ENCODE measurements around the gene HEATR5B. TPM values are rescaled to one million over a fixed set of nuclear protein-coding genes. Genes with fewer than 3 reads are reported as not detected.

The HEATR5B gene
- total RNA-seq, 1 donor from 2014 or later, result 26.3 TPM

GRCh38 chr2:37102588-37102987 lies 18.4 kb upstream of the HEATR5B start:
- peaks cover 15% of the 10 kb centered on the region for H3K36me3 Mint-ChIP-seq (ENCODE audit: low read depth, unreplicated experiment)
- H3K27me3 Mint-ChIP-seq (ENCODE audit: unreplicated experiment), result no peaks in the 10 kb centered on the region
- no peak overlapping the region for H3K27ac Mint-ChIP-seq (ENCODE audit: unreplicated experiment)
- DNase-seq (ENCODE audit: low spot score), result no peak
- H3K4me1 Mint-ChIP-seq (ENCODE audit: unreplicated experiment), result no peaks in the 10 kb centered on the region
- H3K4me3 Mint-ChIP-seq (ENCODE audit: unreplicated experiment), result no peak overlapping the region
- no peaks in the 10 kb centered on the region for H3K9me3 Mint-ChIP-seq (ENCODE audit: unreplicated experiment)
- TF ChIP-seq CTCF (IDR thresholded peaks at IDR 0.05; ENCODE audit: unreplicated experiment), result no peak

GRCh38 chr2:37100054-37100453 lies 15.9 kb upstream of the HEATR5B start:
- H3K36me3 Mint-ChIP-seq (ENCODE audit: low read depth, unreplicated experiment), result peaks cover 3% of the 10 kb centered on the region
- no peak for DNase-seq (ENCODE audit: low spot score)
- H3K27me3 Mint-ChIP-seq (ENCODE audit: unreplicated experiment), result no peaks in the 10 kb centered on the region
- no peaks in the 10 kb centered on the region for H3K9me3 Mint-ChIP-seq (ENCODE audit: unreplicated experiment)
- TF ChIP-seq CTCF (IDR thresholded peaks at IDR 0.05; ENCODE audit: unreplicated experiment), result no peak
- H3K4me3 Mint-ChIP-seq (ENCODE audit: unreplicated experiment), result no peak overlapping the region
- no peak overlapping the region for H3K27ac Mint-ChIP-seq (ENCODE audit: unreplicated experiment)
- no peaks in the 10 kb centered on the region for H3K4me1 Mint-ChIP-seq (ENCODE audit: unreplicated experiment)

- H3K4me3 Mint-ChIP-seq (ENCODE audit: unreplicated experiment), result no peak overlapping the region
These were observed 14.4 kb upstream of the HEATR5B start for GRCh38 chr2:37098416-37099118.

GRCh38 chr2:37096568-37096967 lies 12.4 kb upstream of the HEATR5B start:
- Mint-ChIP-seq H3K27ac (ENCODE audit: unreplicated experiment) (no peak overlapping the region), H3K4me3 (ENCODE audit: unreplicated experiment) (no peak overlapping the region), H3K27me3 (ENCODE audit: unreplicated experiment) (no peaks in the 10 kb centered on the region), H3K4me1 (ENCODE audit: unreplicated experiment) (no peaks in the 10 kb centered on the region), H3K9me3 (ENCODE audit: unreplicated experiment) (no peaks in the 10 kb centered on the region), H3K36me3 (ENCODE audit: low read depth, unreplicated experiment) (peaks cover 8% of the 10 kb centered on the region)
- TF ChIP-seq CTCF (IDR thresholded peaks at IDR 0.05; ENCODE audit: unreplicated experiment), result no peak
- DNase-seq (ENCODE audit: low spot score), result no peak

More at GRCh38 chr2:37098416-37099118, 14.4 kb upstream of the HEATR5B start:
- TF ChIP-seq CTCF (IDR thresholded peaks at IDR 0.05; ENCODE audit: unreplicated experiment), result no peak
- no peak overlapping the region for H3K27ac Mint-ChIP-seq (ENCODE audit: unreplicated experiment)
- H3K36me3 Mint-ChIP-seq (ENCODE audit: low read depth, unreplicated experiment), result peaks cover 8% of the 10 kb centered on the region
- DNase-seq (ENCODE audit: low spot score), result no peak
- no peaks in the 10 kb centered on the region for H3K27me3 Mint-ChIP-seq (ENCODE audit: unreplicated experiment)
- H3K9me3 Mint-ChIP-seq (ENCODE audit: unreplicated experiment), result no peaks in the 10 kb centered on the region
- no peaks in the 10 kb centered on the region for H3K4me1 Mint-ChIP-seq (ENCODE audit: unreplicated experiment)

- Mint-ChIP-seq H3K9me3 (ENCODE audit: unreplicated experiment) (no peaks in the 10 kb centered on the region), H3K4me3 (ENCODE audit: unreplicated experiment) (no peak overlapping the region), H3K27me3 (ENCODE audit: unreplicated experiment) (peaks cover 1% of the 10 kb centered on the region), H3K27ac (ENCODE audit: unreplicated experiment) (no peak overlapping the region), H3K36me3 (ENCODE audit: low read depth, unreplicated experiment) (peaks cover 19% of the 10 kb centered on the region), H3K4me1 (ENCODE audit: unreplicated experiment) (no peaks in the 10 kb centered on the region)
- TF ChIP-seq CTCF (IDR thresholded peaks at IDR 0.05; ENCODE audit: unreplicated experiment), result no peak
- no peak for DNase-seq (ENCODE audit: low spot score)
These were observed 7.7 kb upstream of the HEATR5B start for GRCh38 chr2:37091873-37092272.
